Measurements from ENCODE around the gene OLFML2B.

DNA sequence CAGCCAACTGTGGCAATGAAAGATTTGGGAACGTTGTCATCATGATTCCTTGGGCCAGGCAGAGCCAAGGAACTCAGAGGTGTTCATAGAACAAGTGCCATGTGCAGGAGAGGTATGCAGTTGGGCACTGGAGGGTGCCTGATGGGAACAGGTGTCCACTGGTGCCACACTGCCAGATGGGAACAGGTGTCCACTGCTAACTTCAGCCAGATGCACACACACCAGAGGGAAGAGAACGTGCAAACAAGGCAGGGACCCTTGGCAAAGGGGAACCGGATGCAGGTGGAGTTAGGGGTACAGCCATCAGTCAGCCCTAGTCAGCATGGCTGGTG is 13.5 kb downstream of the OLFML2B start:
- no peak for TF ChIP-seq SMARCE1 (IDR thresholded peaks at IDR 0.05; ENCODE audit: borderline replicate concordance)
- TF ChIP-seq ZNF660 (CRISPR knock-in tag; IDR thresholded peaks at IDR 0.05; ENCODE audit: borderline replicate concordance, low read depth): no peak
- TF ChIP-seq ZFX (CRISPR knock-in tag; IDR thresholded peaks at IDR 0.05; ENCODE audit: low read depth): no peak
- TF ChIP-seq, protein P1, sequence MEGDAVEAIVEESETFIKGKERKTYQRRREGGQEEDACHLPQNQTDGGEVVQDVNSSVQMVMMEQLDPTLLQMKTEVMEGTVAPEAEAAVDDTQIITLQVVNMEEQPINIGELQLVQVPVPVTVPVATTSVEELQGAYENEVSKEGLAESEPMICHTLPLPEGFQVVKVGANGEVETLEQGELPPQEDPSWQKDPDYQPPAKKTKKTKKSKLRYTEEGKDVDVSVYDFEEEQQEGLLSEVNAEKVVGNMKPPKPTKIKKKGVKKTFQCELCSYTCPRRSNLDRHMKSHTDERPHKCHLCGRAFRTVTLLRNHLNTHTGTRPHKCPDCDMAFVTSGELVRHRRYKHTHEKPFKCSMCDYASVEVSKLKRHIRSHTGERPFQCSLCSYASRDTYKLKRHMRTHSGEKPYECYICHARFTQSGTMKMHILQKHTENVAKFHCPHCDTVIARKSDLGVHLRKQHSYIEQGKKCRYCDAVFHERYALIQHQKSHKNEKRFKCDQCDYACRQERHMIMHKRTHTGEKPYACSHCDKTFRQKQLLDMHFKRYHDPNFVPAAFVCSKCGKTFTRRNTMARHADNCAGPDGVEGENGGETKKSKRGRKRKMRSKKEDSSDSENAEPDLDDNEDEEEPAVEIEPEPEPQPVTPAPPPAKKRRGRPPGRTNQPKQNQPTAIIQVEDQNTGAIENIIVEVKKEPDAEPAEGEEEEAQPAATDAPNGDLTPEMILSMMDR (CRISPR knock-in tag; IDR thresholded peaks at IDR 0.05): no peak
- TF ChIP-seq GZF1 (CRISPR knock-in tag; IDR thresholded peaks at IDR 0.05): no peak
- TF ChIP-seq SMC3 (IDR thresholded peaks at IDR 0.05; ENCODE audit: low read length): no peak
- TF ChIP-seq NCOA2 (CRISPR knock-in tag; IDR thresholded peaks at IDR 0.05): no peak
- TF ChIP-seq CHCHD3 (CRISPR knock-in tag; IDR thresholded peaks at IDR 0.05): no peak
- no peak for TF ChIP-seq EP300 (IDR thresholded peaks at IDR 0.05; ENCODE audit: low read depth in 2 of 2, low read length in 2 of 2)
- no peak for TF ChIP-seq EP300 (CRISPR knock-in tag; IDR thresholded peaks at IDR 0.05; ENCODE audit: borderline replicate concordance)
- no peak for TF ChIP-seq ZNF274 (CRISPR knock-in tag; IDR thresholded peaks at IDR 0.05)
- no peak for TF ChIP-seq STAG1 (CRISPR knock-in tag; IDR thresholded peaks at IDR 0.05)
- no peak for TF ChIP-seq REL (CRISPR knock-in tag; conservative IDR thresholded peaks at IDR 0.05)
- no peak for TF ChIP-seq CHD4 (IDR thresholded peaks at IDR 0.05; ENCODE audit: borderline replicate concordance, low read length)
- TF ChIP-seq EZH2 (conservative IDR thresholded peaks at IDR 0.05; ENCODE audit: low read depth, low read length): no peak
